SU-DHL-6 (cell line): ENCODE results near the gene LSM3.
"Not testable (repeated sequence)": the region's sequence is repeated elsewhere in the genome, so short reads cannot be mapped to it uniquely, and the experiment has no call there.

Experiments
- H2AFZ ChIP-seq: fragments of 200-600 bp; sonication (generic); 2 replicates; pipeline ENCODE4 v1.6.1; 2014; ENCODE audit warnings: low read depth, mild to moderate bottlenecking, moderate library complexity, mixed read lengths, antibody characterized with exemption, low read length; ENCODE audit not compliant: severe bottlenecking
- H3F3A ChIP-seq: fragments of 200-600 bp; shearing (Covaris generic); 2 replicates; pipeline ENCODE4 v1.6.0; 2016; ENCODE audit warnings: antibody characterized with exemption, mild to moderate bottlenecking; ENCODE audit not compliant: insufficient read depth
- H3K27ac ChIP-seq: fragments of 200-600 bp; sonication (generic); 2 replicates; pipeline ENCODE4 v1.5.1; 2016; ENCODE audit warnings: low read depth, mild to moderate bottlenecking, low read length, moderate library complexity, mixed read lengths
- H3K27me3 ChIP-seq: fragments of 200-600 bp; sonication (generic), shearing (Covaris generic); 2 replicates; pipeline ENCODE4 v1.6.0; 2014; ENCODE audit warnings: mild to moderate bottlenecking, low read length
- H3K36me3 ChIP-seq: fragments of 200-600 bp; sonication (generic); 2 replicates; pipeline ENCODE4 v1.6.1; 2014; ENCODE audit warnings: mild to moderate bottlenecking, low read length, mixed read lengths
- H3K4me2 ChIP-seq: fragments of 300-600, 200-600 bp; shearing (Covaris generic), sonication (generic); 2 replicates; pipeline ENCODE4 v1.6.0; 2014; ENCODE audit warnings: low read length, low read depth, mild to moderate bottlenecking; ENCODE audit not compliant: poor library complexity, severe bottlenecking
- H3K4me3 ChIP-seq: fragments of 200-600 bp; sonication (generic); 2 replicates; pipeline ENCODE4 v1.5.1; 2014; ENCODE audit warnings: antibody characterized with exemption, low read length, mild to moderate bottlenecking, mixed read lengths; ENCODE audit not compliant: insufficient read depth, poor library complexity, severe bottlenecking
- H3K79me2 ChIP-seq: fragments of 200-600 bp; sonication (generic); 2 replicates; pipeline ENCODE4 v1.6.1; 2014; ENCODE audit warnings: mild to moderate bottlenecking, low read length, moderate library complexity; ENCODE audit not compliant: insufficient read depth
- H3K9ac ChIP-seq: fragments of 200-600 bp; sonication (generic); 2 replicates; pipeline ENCODE4 v1.7.0; 2014; ENCODE audit warnings: mild to moderate bottlenecking, low read length
- H3K9me2 ChIP-seq: fragments of 200-600 bp; sonication (generic); replicated peaks from 2 replicates; pipeline ENCODE4 v1.6.1; 2014; ENCODE audit warnings: low read length; ENCODE audit not compliant: insufficient read depth
- H3K9me3 ChIP-seq: fragments of 200-600 bp; sonication (generic); 2 replicates; pipeline ENCODE4 v1.6.1; 2014; ENCODE audit warnings: low read length, mixed read lengths; ENCODE audit not compliant: insufficient read depth
- H4K20me1 ChIP-seq: fragments of 200-600 bp; sonication (generic); 2 replicates; pipeline ENCODE4 v1.6.1; 2014; ENCODE audit warnings: low read depth, mild to moderate bottlenecking, antibody characterized with exemption, low read length, moderate library complexity, mixed read lengths
- CTCF ChIP-seq: fragments of 200-600 bp; sonication (generic); IDR thresholded peaks from one replicate; pipeline ENCODE4 v1.5.1; 2017; ENCODE audit warnings: antibody characterized with exemption, mild to moderate bottlenecking, low read length, moderate library complexity; ENCODE audit not compliant: insufficient read depth, poor library complexity, severe bottlenecking
- EZH2phosphoT487 ChIP-seq: fragments of 200-600 bp; sonication (generic), shearing (Covaris generic); conservative IDR thresholded peaks from 2 replicates; pipeline ENCODE4 v1.6.1; 2018; ENCODE audit warnings: mild to moderate bottlenecking, antibody characterized with exemption, low read length, moderate library complexity, mixed read lengths

Gene LSM3

GRCh38 chr3:14225421-14225820 is 46.8 kb downstream of the LSM3 start:
- H3K9me3 ChIP-seq, result no peaks in the 10 kb centered on the region
- no peak overlapping the region for H3K9ac ChIP-seq
- H3K27ac ChIP-seq, result no peak overlapping the region
- no peaks in the 10 kb centered on the region for H3F3A ChIP-seq
- H4K20me1 ChIP-seq, result no peaks in the 10 kb centered on the region
- TF ChIP-seq EZH2phosphoT487 (no peak), CTCF (no peak)
- H3K9me2 ChIP-seq, result no peaks in the 10 kb centered on the region
- no peak overlapping the region for H2AFZ ChIP-seq
- no peak overlapping the region for H3K4me2 ChIP-seq
- H3K27me3 ChIP-seq, result no peaks in the 10 kb centered on the region; the same call in 1 of the 2 replicates
- no peak overlapping the region for H3K4me3 ChIP-seq
- no peaks in the 10 kb centered on the region for H3K36me3 ChIP-seq
- H3K79me2 ChIP-seq, result no peaks in the 10 kb centered on the region

GRCh38 chr3:14226351-14226750 is 47.7 kb downstream of the LSM3 start:
- not testable (repeated sequence) for H3K4me3 ChIP-seq, H3F3A ChIP-seq, H3K27ac ChIP-seq, H2AFZ ChIP-seq, H3K27me3 ChIP-seq, H4K20me1 ChIP-seq, H3K9me3 ChIP-seq, H3K79me2 ChIP-seq, H3K4me2 ChIP-seq, H3K9ac ChIP-seq, H3K9me2 ChIP-seq, H3K36me3 ChIP-seq

GRCh38 chr3:14227856-14228255 is 49.2 kb downstream of the LSM3 start:
- Histone ChIP-seq H3K36me3 (no peaks in the 10 kb centered on the region), H3K9me2 (no peaks in the 10 kb centered on the region), H4K20me1 (no peaks in the 10 kb centered on the region), H3K27me3 (no peaks in the 10 kb centered on the region; the same call in 1 of the 2 replicates), H3K4me3 (no peak overlapping the region), H3K9me3 (no peaks in the 10 kb centered on the region), H2AFZ (no peak overlapping the region), H3K4me2 (no peak overlapping the region), H3K9ac (no peak overlapping the region), H3F3A (no peaks in the 10 kb centered on the region), H3K27ac (no peak overlapping the region), H3K79me2 (no peaks in the 10 kb centered on the region)
- TF ChIP-seq EZH2phosphoT487 (no peak), CTCF (no peak)

- no peak overlapping the region for H3K4me3 ChIP-seq
- H3K27me3 ChIP-seq, result no peaks in the 10 kb centered on the region; the same call in 1 of the 2 replicates
- no peaks in the 10 kb centered on the region for H3K79me2 ChIP-seq
- H3K9me3 ChIP-seq, result no peaks in the 10 kb centered on the region
- H3K27ac ChIP-seq, result no peak overlapping the region
- TF ChIP-seq EZH2phosphoT487 (no peak), CTCF (no peak)
- H2AFZ ChIP-seq, result no peak overlapping the region
- H4K20me1 ChIP-seq, result no peaks in the 10 kb centered on the region
- H3F3A ChIP-seq, result no peaks in the 10 kb centered on the region
- H3K9ac ChIP-seq, result no peak overlapping the region
- H3K9me2 ChIP-seq, result no peaks in the 10 kb centered on the region
- no peak overlapping the region for H3K4me2 ChIP-seq
- H3K36me3 ChIP-seq, result no peaks in the 10 kb centered on the region
Observed at GRCh38 chr3:14228681-14229470, 50.3 kb downstream of the LSM3 start.

GRCh38 chr3:14229695-14230094 is 51.1 kb downstream of the LSM3 start:
- not testable (repeated sequence) for H3K9me3 ChIP-seq, H3K27me3 ChIP-seq, H3K9ac ChIP-seq, H3K4me3 ChIP-seq, H3K36me3 ChIP-seq, H3K27ac ChIP-seq, H3K79me2 ChIP-seq, H3K9me2 ChIP-seq, H4K20me1 ChIP-seq, H3K4me2 ChIP-seq, H3F3A ChIP-seq, H2AFZ ChIP-seq
